Esophagus squamous epithelium (tissue), 4 donors: ENCODE results near the gene SEPHS2.

Experiments used
- POLR2A ChIP-seq, 4 donors: fragments of 450-650 bp; IDR thresholded peaks; one replicate each; pipeline ENCODE4 v1.6.1; 2017; ENCODE audit warnings: antibody characterized with exemption in 4 of 4, mild to moderate bottlenecking in 4 of 4, moderate library complexity in 3 of 4
- TF ChIP-seq, protein P1 (sequence below), 6 experiments: fragments of 450-650 bp in 4 of 6; fragments of 200-600 bp in 2 of 6; sonication (generic) in 2 of 6; IDR thresholded peaks; one replicate each; pipeline ENCODE4 v1.5.1; 2016 to 2019; ENCODE audit warnings: antibody characterized with exemption in 6 of 6, mild to moderate bottlenecking in 4 of 6, moderate library complexity in 4 of 6

- TF ChIP-seq, protein P1, sequence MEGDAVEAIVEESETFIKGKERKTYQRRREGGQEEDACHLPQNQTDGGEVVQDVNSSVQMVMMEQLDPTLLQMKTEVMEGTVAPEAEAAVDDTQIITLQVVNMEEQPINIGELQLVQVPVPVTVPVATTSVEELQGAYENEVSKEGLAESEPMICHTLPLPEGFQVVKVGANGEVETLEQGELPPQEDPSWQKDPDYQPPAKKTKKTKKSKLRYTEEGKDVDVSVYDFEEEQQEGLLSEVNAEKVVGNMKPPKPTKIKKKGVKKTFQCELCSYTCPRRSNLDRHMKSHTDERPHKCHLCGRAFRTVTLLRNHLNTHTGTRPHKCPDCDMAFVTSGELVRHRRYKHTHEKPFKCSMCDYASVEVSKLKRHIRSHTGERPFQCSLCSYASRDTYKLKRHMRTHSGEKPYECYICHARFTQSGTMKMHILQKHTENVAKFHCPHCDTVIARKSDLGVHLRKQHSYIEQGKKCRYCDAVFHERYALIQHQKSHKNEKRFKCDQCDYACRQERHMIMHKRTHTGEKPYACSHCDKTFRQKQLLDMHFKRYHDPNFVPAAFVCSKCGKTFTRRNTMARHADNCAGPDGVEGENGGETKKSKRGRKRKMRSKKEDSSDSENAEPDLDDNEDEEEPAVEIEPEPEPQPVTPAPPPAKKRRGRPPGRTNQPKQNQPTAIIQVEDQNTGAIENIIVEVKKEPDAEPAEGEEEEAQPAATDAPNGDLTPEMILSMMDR (IDR thresholded peaks at IDR 0.05), result peak in 2 of 6 experiments; percentile 9 to 33
- TF ChIP-seq POLR2A (IDR thresholded peaks at IDR 0.05), result no peak
Measured at GRCh38 chr16:30482366-30482765, 36.7 kb upstream of the SEPHS2 start.
